Measurements from ENCODE around the gene GABBR2.
"Not testable (repeated sequence)": the region's sequence is repeated elsewhere in the genome, so short reads cannot be mapped to it uniquely, and the experiment has no call there.

Gene GABBR2

DNA sequence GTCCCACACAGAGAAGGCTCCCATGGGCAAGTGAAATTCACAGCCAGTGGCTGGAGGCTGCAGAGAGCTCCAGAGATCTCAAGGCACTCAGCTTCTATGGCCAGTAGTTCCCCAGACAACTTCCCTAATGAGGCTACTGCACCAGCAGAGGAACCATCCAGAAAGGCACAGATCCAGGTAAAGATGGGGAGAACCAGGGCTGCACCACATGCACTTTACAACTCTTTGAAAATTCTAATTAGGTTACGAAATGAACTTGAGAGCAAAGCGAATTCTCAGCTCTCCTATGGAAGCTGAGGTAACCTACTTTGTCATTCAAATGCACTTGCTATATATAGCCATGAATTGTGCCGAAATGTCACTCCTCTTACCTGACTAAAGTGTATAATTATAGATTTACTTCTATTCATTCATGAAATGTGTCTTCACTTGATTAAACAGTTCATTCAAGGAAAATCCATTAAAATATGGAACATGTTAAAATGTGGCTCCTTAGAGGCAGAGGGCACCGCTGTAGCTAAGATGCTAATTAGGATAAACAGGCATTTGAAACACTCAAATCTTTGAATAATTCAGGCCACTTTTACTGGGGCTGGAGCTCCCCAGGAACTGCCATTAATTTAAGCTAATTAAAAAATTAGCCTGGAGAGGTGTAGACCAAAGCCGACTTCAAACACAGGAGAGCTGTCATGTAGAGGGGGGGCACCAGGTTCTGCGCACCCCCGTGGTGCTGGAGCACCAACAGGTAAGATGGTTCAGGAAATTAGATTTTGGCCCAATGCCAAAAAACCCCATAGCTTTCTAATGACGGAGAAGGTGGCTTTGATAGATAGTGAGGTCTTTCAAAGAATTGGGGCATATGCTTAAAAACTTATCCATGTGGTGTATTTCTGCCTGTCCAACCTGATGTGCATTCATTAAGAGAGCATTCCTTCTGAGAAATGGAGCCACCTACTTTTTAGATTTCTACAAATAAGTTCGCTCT, 204.1 kb downstream of the GABBR2 start:
- DNase-seq, result no peak

DNA sequence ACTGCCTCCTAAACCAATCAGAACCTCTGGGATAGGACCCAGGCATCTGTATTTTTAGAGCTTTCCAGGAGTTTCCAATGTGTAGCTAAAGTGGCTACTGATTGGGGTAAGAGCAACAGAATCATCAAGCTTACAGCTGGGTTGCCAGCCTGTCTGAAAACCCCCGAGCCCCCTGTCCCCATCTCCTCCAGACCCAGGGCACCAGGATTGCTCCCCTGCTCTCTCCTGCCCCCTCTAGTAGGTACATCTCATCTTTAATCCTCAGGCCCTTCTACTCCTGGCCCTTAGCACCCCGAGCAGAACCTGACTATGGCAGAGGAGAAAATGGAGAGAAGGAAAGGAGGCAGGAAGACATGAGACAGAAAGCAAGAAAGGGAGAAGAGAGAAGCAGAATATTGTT, 204.9 kb downstream of the GABBR2 start:
- DNase-seq, result no peak

DNA sequence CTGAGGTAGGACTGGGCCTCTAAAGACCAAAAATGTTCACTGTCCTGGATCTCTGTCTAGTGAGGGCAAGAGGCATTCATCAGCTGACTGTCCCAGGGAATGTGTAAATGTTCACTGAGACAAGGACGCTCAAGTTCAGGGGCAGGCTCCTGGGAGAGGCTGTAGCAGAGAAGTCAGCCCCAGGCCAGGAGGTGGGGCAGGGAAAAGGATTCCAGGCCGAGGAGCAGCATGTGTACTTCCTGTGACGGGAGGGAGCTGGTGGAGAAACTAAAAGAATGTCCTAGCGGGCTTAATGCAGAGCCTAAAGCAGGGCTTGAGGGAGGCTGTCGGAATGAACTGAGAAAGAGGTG, 205.8 kb downstream of the GABBR2 start:
- no peak for DNase-seq

DNA sequence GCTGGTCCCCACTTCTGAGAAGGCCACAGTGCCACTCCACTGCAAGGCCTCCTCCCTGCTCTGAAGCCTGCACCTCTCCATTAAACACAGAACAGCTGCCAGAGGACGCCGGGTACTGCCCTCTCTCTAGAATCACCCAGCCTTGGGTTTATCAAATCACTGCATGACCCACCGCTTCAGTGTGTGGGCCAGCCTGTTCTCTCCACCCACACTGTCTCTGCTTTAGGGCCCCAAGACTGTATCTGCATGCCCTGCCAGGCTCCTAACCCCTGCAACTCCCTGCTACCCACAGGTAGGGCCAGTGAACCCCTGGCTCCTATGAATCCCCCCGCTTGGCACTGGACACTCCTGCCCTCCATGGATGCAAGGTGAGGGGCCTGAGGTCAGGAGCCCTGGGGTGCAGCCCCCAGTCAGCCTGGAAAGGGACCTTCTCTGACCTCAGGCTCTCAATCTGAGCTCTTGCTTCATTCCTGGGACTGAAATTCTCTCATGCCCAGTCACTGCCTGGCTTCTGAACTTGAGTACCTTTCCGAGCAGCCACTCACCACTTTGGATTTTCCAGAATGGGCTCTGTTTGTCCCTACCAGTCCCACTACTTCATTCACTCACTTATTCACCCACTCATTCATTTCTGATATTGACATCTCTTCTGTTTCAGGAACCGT, 206.3 kb downstream of the GABBR2 start:
- DNase-seq, result no peak

DNA sequence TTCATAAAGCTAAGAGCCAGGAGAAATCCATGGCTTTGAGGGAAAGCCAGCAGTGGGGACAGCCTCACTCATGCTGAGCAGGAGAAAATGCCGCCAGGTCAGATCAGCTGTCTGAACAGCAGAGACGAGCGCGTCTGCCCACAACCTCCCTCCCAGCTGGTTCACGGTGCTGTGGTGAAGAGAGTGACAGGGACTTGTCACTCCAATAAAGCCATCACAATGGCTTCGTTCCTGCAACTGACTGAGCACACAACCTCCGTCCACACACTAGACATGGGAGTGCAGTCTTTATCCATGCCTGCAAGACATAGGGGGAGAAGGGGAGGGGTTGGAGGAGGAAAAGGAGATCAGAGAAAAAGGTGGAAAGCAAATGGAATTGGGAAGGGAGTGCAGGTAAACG, 206.9 kb downstream of the GABBR2 start:
- DNase-seq, result no peak

DNA sequence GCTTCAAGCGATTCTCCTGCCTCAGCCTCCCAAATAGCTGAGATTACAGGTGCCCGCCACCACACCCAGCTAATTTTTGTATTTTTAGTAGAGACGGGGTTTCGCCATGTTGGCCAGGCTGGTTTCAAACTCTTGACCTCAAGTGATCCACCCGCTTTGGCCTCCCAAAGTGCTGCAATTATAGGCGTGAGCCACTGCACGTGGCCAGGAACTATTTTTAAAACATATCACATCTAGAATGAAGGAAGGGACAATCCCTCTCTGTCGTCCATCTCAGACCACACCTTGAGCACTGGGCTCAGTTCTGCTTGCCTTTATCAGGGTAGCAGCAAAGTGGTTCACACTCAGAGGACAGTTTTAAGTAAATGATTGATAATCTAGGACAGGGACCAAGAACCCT, 207.5 kb downstream of the GABBR2 start:
- DNase-seq, result not testable (repeated sequence)

DNA sequence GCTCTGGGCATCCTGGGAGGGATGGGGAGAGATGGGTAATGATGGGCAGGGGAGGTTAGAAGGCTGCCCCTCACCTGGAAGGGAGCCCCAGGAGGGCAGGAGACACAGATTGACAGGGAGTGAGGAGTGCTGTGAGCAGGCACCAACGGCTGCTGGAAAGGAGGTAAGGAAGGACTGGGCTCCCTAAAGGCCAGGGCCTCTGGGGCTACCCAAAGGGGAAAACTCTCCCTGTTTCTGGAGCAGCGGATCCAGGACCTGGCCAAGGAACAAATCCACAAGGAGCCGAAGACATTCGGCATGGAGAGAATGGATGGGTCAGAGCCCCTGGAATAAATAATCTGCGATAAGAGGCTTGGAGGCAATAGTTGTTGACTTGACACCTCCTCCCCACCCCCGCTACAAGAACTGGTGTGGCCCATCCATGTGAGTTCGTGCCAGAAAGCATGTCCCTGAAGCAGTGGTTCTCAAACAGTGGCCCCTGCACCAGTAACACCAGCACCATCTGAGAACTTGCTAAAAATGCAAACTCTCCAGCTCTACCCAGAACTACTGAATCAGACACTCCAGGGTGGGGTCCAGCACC, 208.3 kb downstream of the GABBR2 start:
- DNase-seq, result no peak

DNA sequence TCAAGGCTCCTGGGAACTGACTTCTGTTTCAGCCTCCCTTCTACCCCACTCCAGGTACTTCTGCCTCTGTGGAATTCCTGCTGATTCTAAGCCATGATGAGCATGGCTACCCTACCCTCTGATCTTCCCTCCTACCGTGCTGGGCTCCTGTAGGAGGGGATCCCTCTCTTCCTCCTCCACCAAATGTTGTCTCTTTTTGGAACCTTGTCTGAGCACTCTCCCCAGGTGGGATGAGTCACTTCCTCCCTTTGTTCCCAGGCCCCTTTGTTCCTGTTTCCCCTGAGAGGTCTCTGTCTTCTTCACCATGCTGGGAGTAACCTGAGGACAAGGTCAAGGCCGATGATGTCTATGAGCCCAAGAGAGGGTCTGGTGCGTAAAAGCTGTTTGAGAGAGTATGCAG, 213.2 kb downstream of the GABBR2 start:
- no peak for DNase-seq

DNA sequence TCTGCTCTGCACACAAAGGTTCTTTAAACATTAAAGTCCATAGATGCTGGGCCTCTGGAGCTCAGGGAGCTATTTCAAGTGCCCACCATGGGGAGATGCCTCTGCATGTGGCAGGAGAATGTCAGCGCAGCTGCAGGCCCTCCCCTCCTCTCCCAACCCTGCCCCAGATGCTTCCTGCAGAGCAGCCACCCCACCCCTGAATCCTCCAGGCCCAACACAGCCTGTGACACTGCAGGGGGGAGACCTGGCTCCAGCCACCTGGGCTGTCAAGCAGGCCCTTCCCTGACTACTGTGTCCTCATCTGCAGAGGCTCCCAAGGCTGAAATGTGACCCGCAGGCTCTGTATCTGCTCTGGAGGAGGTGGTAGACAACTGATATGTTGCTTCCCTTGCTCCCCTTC, 213.9 kb downstream of the GABBR2 start:
- DNase-seq, result no peak

DNA sequence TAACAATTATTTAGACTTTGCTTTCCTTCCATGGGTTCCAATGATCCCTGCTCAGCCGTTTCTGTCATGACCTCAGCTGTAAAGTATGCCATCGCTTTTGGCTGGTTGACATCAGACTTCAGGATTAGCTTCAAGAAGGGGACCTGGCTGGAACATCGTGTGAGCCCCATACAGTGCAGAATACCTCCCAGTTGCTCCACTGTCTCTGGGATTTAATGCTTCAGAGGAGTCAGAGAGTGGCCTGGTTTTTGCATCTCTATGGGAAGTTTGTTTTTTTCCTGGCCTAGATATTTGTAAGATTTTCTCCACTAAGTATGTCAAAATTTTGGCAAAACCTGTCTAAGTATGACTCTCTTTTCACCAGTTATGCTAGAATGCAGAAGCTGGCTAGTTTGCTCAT, 216.9 kb downstream of the GABBR2 start:
- DNase-seq, result no peak

DNA sequence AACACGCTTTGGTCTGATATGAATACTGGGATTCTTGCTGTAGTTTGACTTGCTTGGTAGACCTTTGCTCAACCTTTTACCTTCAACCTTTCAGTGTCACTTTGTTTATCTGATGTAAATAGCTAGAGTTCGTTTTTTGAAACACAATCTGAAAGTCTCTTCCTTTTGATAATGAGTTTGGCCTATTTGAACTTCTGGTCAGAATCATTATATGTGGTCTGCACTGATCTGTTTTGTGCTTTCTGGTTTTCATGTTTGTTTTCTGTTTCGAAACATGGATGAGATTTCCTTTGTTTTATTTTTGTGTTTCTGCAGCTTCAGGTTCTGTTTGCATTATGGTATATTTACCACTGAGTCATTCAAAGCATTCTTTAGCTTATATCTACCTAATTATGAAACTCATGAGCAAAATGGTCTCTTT, 217.5 kb downstream of the GABBR2 start:
- DNase-seq, result no peak

DNA sequence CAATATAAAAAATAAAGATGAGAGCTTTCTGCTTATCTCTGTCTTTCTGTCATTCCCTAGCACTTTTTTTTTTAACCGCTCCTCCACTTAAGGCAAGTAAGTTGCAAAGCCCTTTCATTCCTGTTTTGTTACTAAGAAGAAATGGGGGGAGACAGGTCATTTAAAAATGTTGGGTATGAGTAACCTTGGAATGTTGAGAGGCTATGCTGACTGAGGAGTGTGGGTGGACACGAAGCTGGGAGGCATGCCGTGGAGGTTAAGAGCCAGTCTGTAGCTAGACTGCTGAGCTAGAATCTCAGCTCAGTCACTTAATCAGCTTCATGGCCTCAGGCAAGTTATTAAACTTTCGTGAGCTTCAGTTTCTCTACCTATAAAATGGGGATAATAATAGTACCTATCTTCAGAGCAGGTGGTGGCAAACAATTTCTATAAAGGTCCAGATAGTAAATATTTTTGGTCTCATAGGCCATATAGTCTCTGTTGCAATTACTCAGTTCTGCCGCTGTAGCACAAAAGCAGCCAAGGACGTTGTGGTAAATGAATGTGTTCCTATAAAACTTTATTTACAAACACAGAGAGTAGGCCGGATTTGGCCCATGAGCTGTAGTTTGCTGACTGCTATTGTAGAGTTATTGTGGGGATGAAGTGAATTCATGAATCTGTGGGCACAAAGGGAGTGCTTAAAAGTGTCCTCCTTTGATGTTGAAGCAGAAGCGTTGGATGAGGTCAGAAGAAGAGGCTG, 220.0 kb downstream of the GABBR2 start:
- no peak for DNase-seq

DNA sequence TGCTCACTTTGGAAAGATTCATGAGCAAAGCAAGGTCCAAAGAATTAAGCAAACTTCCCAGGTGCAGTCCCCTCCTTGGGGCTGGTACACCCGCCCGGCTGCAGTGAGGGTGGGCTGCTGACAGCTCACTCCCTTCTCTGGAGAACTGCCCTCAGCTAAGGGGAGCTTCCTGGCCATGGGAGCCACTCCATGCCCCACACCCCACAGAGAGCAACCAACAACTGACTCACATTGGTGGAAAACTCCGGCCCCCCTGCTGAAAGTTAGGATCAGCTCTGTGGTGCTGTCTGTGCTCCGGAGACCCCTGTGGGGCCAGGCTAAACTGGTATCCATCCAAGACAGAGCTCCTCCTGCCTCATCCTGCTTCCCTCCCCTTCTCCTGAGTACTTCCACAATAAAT, 223.0 kb downstream of the GABBR2 start:
- DNase-seq, result no peak

DNA sequence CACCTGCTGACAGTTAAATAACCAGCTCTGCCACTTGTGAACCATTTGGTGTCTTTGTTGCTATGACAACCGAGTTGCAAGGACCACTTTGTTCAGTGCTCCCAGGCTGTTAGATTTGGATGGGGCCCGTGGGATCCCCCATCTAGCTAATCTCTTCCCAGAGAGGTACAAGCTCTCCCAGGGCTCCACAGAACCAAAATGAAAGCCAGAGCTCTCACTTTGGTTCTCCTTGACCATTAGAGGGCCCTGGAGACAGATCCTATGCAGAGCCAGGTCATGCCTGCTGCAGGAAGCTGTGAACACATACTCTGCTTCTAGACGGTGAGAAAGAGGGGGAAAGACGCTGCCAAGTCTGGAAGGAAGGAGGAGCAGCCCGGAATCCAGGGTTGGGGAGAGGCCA, 224.6 kb downstream of the GABBR2 start:
- DNase-seq, result no peak

DNA sequence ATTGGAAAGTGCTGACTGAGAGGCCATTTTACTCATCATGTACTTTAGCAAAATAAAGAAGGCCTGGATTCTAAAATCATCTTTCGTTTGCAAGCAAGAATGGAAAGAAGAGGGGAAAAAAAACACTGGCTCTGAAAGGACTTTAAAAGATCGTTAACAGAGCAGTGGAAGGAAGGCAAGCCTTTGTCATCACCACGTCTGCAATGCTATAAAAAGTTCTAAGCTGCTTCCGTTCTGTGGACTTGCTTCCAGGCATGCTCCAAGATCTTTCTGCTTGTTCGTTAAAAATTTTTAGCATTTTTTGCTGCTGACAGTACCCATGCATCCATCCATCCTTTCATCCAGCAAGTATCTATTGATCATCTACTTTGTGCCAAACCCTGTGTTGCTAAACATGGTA, 226.5 kb downstream of the GABBR2 start:
- no peak for DNase-seq

DNA sequence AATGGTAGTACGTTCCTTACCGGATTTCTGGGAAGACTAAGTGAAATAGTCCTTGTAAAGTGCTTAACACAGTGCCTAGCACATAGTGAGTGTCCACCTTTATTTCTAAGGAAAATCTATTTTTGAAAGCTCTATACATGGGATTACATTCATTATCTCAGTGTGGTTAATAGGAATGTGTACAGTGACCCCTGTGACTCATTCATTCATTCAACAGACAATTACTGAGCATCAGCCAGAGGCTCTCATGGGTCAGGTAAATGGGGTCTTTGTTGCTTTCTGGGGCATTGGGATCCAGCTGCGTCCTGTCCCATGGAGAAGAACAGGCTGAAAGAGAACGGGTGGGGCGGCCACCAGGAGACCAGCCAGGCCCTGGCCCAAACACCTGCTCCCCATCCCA, 227.1 kb downstream of the GABBR2 start:
- DNase-seq, result no peak

DNA sequence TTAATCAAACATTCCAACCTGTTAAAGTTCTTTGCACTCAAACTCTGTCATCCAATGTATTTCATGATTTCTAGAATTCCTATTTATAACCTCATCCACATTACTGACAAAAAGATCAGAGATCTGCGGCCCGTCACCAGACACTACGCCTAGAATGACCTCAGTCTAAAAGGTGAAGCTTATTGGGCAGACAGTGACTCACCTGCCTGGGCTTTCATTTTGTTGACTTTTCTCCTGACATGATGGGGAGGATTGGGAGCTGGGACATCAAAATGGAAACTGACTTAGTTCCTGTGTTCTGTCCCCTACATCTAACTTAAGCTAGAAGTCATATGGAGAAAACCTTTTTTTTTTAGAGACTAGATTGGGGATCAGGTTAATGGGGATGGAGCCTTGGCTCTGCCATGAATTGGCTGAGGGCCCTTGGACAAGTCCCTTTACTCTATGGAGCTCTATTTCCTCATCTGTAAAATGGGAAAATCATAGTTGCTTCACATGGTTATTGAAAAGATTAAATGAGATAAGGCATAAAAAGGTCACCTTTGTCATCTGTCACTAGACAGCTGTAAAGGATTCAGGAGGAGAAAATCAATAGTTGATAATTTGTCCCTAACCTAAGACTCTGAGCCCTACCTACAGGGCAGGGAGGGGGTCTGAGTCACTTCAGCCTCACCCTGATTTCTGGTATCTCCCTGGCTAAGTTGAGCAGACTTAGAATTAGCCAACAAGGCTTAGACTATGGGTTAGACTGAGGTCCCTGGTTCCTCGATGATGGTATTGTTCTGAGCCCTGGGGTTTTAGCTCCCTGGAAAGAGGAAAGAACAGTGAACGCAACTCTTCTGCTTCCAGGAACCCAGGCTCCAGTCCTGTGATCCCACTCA, 228.5 kb downstream of the GABBR2 start:
- no peak for DNase-seq

DNA sequence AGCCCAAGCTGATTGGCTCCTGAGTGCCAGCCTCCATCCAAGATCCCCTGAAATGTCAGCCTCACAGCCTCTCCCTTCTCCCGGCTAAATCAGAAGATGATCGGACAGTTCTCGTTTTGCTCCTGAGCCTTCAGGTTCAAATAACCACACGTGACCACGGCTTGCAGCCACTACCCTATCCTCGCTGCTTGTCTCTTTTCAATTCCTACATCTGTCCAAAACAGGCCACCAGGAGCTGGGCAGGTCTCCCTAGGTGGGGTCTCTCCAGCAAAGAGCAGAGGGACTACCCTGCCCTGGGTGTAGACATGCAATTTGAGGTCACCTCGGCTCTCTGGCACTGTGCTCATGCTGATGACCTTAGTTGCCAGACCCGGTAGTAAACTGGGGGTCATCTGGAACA, 229.3 kb downstream of the GABBR2 start:
- DNase-seq, result no peak

DNA sequence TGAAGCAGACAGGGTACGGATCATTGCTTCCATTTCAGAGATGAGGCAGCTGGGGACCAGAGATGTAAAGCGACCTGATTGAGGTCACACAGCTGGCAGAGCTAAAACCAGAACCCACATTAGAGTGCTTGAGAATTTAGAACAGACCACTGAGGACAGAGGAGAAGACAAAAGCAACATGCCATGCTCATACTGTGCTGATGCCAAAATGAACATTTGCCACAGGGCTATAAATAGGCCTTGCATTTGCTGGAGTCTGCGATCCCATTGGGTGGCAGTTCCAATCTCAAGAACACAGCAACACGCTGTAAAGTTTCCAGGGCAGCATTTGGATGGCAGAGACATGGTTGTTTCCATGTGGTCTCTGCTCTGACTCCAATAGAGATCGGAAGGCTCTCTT, 230.9 kb downstream of the GABBR2 start:
- no peak for DNase-seq

DNA sequence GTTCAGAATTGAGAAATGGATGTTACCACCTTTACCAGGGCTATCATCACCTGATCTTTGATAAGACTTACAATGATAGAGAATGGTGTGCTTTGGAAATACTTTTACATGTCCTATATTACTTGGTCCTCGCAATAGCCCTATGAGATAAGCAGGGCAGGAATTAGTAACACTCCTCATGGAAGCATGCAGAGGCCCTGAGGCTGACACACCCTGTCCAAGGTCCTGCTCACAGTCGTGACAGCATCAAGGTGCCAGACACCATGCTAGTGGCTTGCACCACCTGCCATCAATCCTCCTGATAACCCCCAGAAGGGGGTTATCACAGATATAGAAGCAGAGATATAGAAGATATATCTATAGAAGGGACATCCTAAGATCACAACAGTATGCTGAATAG, 236.5 kb downstream of the GABBR2 start:
- no peak for DNase-seq

DNA sequence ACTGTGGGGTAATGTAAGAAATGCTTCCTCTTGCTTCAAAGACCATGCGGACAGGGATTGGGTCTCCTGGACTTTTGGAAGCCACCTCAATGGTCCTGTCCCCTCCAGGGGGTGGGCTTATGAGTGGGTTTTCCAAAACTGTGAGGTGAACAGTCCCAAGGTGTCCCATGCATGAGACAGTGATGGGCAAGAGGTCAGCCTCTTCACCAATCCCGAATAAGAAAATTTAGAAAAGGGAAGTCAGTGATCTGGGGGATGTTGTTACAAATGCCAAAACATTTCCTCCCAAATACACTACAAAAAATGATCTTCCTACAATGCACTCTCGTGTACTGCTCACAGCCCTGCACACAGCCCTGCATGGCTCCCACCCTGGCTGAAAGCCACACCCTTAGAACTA, 237.6 kb downstream of the GABBR2 start:
- no peak for DNase-seq

DNA sequence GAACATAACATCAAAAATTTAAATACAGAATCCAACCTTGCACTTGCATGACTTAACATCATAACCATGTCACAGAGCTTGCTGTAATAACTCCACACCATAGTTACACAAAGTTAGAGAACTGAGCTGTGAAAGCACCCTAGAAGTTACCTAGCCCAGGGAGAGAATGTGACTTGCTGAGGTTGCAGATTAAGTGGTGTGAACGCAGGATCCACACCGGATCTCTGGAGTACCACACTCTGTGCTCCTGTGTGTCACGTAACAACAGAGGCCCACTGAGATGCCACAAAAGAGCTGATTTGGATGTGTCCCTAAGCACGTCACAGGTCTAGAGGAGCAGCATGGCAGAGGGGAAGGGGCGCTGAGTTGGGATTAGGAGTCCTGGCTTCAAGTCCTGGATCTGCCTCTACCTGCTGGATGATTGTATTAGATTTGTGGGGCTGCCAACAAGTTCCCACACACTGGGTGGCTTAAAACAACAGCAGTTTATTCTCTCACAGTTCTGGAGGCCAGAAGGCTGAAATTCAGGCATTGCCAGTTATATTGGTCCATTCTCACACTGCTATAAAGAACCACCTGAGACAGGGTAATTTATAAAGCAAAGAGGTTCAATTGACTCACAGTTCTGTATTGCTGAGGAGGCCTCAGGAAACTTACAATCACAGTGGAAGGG, 240.0 kb downstream of the GABBR2 start:
- no peak for DNase-seq
